HepG2 (cell line): ENCODE data around the gene DAPK3. TPM values are rescaled to one million over a fixed set of nuclear protein-coding genes. Genes with fewer than 3 reads are reported as not detected.

Experiments used
- ATAC-seq: fragments of 200-7000 bp; cut with Tn5 transposase; 3 replicates; pipeline ENCODE4 v1.9.1; 2020; ENCODE audit warnings: mild to moderate bottlenecking, moderate library complexity
- BruUV-seq: library from RNA; stranded (reverse); fragments of 400-500 nt; replicated peaks from 2 replicates; lab custom pipeline; 2021; lab: Mats Ljungman, UMichigan
- CTCF ChIA-PET: fragments of 300-600 bp; formaldehyde crosslinking; extraction: SDS; loops from one replicate; lab custom pipeline; 2021; ENCODE audit warnings: low total read pairs, inconsistent platforms, low intra/inter-chr PET ratio; lab: Yijun Ruan, JAX
- POLR2A ChIA-PET: fragments of 350-600 bp; sonication (Branson Sonifier 250); formaldehyde crosslinking; loops from one replicate; lab custom pipeline; 2020; ENCODE audit warnings: antibody characterized with exemption, inconsistent platforms; lab: Yijun Ruan, JAX
- DNase-seq: peaks from one replicate; pipeline ENCODE4 v3.0.0-alpha.2; 2015; ENCODE audit warnings: low spot score
- FAIRE-seq: peaks from 3 replicates; lab custom pipeline; 2011; peaks lifted over from hg19 to GRCh38; lab: Jason Lieb, UNC
- H2AFZ ChIP-seq: one replicate; pipeline ENCODE4 v1.6.1; 2011; ENCODE audit warnings: low read length, inconsistent platforms
- H3K27ac ChIP-seq: fragments of 300-600 bp; 3 replicates; pipeline ENCODE4 v1.8.0; 2011; ENCODE audit warnings: mixed run types, mild to moderate bottlenecking, mixed read lengths, low read length, inconsistent platforms; ENCODE audit not compliant: insufficient read depth; ENCODE audit errors: extremely low read length
- H3K27me3 ChIP-seq, 2 experiments: fragments of 200-600 bp in 1 of 2; 2 replicates in 1 of 2; 3 replicates in 1 of 2; pipeline versions ENCODE4 v1.6.0 to v1.8.0; 2011; ENCODE audit warnings: low read length in 2 of 2, mild to moderate bottlenecking in 2 of 2, moderate library complexity in 2 of 2, inconsistent platforms in 1 of 2; ENCODE audit not compliant: insufficient read depth in 2 of 2, control insufficient read depth in 1 of 2
- H3K36me3 ChIP-seq, 2 experiments: fragments of 200-600 bp in 1 of 2; replicated peaks in 1 of 2; 2 replicates in 1 of 2; 3 replicates in 1 of 2; pipeline versions ENCODE4 v1.5.1 to v1.8.0; 2011; ENCODE audit warnings: low read length in 2 of 2, inconsistent platforms in 1 of 2; ENCODE audit not compliant: insufficient read depth in 2 of 2, control insufficient read depth in 1 of 2
- H3K4me1 ChIP-seq: 2 replicates; pipeline ENCODE4 v1.5.1; 2012; ENCODE audit warnings: low read length, inconsistent platforms; ENCODE audit not compliant: insufficient read depth
- H3K4me2 ChIP-seq: 2 replicates; pipeline ENCODE4 v1.6.0; 2011; ENCODE audit warnings: low read depth, low read length, inconsistent platforms
- H3K4me3 ChIP-seq, 3 experiments: fragments of 200-600 bp in 1 of 3; sonication (generic), shearing (Covaris generic) in 1 of 3; replicated peaks in 1 of 3; 2 replicates each; pipeline ENCODE4 v1.5.1; 2011 to 2016; ENCODE audit warnings: low read length in 3 of 3, inconsistent platforms in 2 of 3, low read depth in 2 of 3, mild to moderate bottlenecking in 2 of 3, control low read depth in 1 of 3, mixed read lengths in 1 of 3; ENCODE audit not compliant: insufficient read depth in 1 of 3
- H3K79me2 ChIP-seq: one replicate; pipeline ENCODE4 v1.6.1; 2011; ENCODE audit warnings: low read length, inconsistent platforms; ENCODE audit not compliant: insufficient read depth
- H3K9ac ChIP-seq: 2 replicates; pipeline ENCODE4 v1.6.0; 2011; ENCODE audit warnings: mild to moderate bottlenecking, low read depth, low read length, inconsistent platforms; ENCODE audit not compliant: insufficient read depth
- H3K9me3 ChIP-seq: 2 replicates; pipeline ENCODE4 v1.5.1; 2012; ENCODE audit warnings: mild to moderate bottlenecking, low read length
- H4K20me1 ChIP-seq: 2 replicates; pipeline ENCODE4 v1.6.0; 2011; ENCODE audit warnings: inconsistent platforms, mild to moderate bottlenecking, low read length, moderate library complexity; ENCODE audit not compliant: insufficient read depth
- FOSL2 ChIP-seq: sonication (generic); formaldehyde crosslinking; IDR thresholded peaks from 2 replicates; pipeline ENCODE4 v1.4.0; 2020; ENCODE audit warnings: missing genetic modification reagents
- GATA4 ChIP-seq: sonication (generic); IDR thresholded peaks from 2 replicates; pipeline ENCODE4 v1.6.1; 2016; ENCODE audit warnings: antibody characterized with exemption, low read depth, borderline replicate concordance
- ZMYM3 ChIP-seq: sonication (generic); formaldehyde crosslinking; IDR thresholded peaks from 2 replicates; pipeline ENCODE4 v1.5.1; 2020; ENCODE audit warnings: mild to moderate bottlenecking, missing genetic modification reagents
- ZNF282 ChIP-seq: fragments of 450-650 bp; IDR thresholded peaks from 2 replicates; pipeline ENCODE4 v1.6.1; 2018; ENCODE audit not compliant: partially characterized antibody
- ZNF761 ChIP-seq: sonication (generic); formaldehyde crosslinking; conservative IDR thresholded peaks from 2 replicates; pipeline ENCODE4 v1.4.0; 2020; ENCODE audit warnings: mild to moderate bottlenecking, missing genetic modification reagents
- ZNF768 ChIP-seq: sonication (generic); formaldehyde crosslinking; IDR thresholded peaks from 2 replicates; pipeline ENCODE4 v1.4.0; 2020; ENCODE audit warnings: missing genetic modification reagents
- ZZZ3 ChIP-seq: sonication (generic); formaldehyde crosslinking; IDR thresholded peaks from 2 replicates; pipeline ENCODE4 v1.4.0; 2020; ENCODE audit warnings: missing genetic modification reagents, mild to moderate bottlenecking, borderline replicate concordance
- WGBS: methylation state at CpG from one replicate; pipeline ENCODE4 v1.1.6; 2017; ENCODE audit warnings: low lambda C conversion rate; 5-methylcytosine and 5-hydroxymethylcytosine counted together
- in situ Hi-C: cut with HindIII; loops from 2 replicates; pipeline ENCODE4 v1.10.0; 2017; ENCODE audit warnings: low pct_unique_long_range_greater_than_20kb; ENCODE audit not compliant: extremely low pct_ligation_motif_present
- intact Hi-C: fragments of 100-400 bp; cut with micrococcal nuclease; formaldehyde crosslinking; loops from one replicate; pipeline ENCODE4 v1.10.0; 2022; ENCODE audit not compliant: unreplicated experiment
- polyA plus RNA-seq, 8 experiments: library from polyadenylated mRNA; depleted of rRNA in 3 of 8; stranded (reverse) in 7 of 8; unstranded in 1 of 8; fragments of >200 nt; fragmentation: Illumina TruSeq in 4 of 8; extraction: Trizol in 4 of 8; gene quantifications; 2 replicates each; pipeline versions ENCODE4 v1.2.1 to v1.2.3, GENCODE V29; 2011 to 2016; ENCODE audit warnings: low read depth in 4 of 8, missing spikeins in 1 of 8, mixed read lengths in 1 of 8; ENCODE audit not compliant: insufficient read depth in 1 of 8
- total RNA-seq, 5 experiments: library from RNA; depleted of rRNA; stranded (reverse); fragments of >200 nt; fragmentation: Illumina TruSeq; extraction: Trizol; gene quantifications; 2 replicates each; pipeline ENCODE4 v1.2.3, GENCODE V29; 2016; ENCODE audit warnings: low read depth in 1 of 5
- TF ChIP-seq, protein P1 (sequence below): IDR thresholded peaks from 2 replicates; pipeline ENCODE4 v1.6.1; 2016; ENCODE audit warnings: low read depth
- TF ChIP-seq, protein P2 (sequence below), 2 experiments: sonication (generic) in 1 of 2; formaldehyde crosslinking in 1 of 2; IDR thresholded peaks; 2 replicates each; pipeline versions ENCODE4 v1.4.0 to v1.6.1; 2018 to 2020; ENCODE audit warnings: missing genetic modification reagents in 2 of 2, borderline replicate concordance in 1 of 2, low read depth in 1 of 2, mild to moderate bottlenecking in 1 of 2, missing biosample characterization in 1 of 2
- TF ChIP-seq, protein P3 (sequence below): IDR thresholded peaks from 2 replicates; pipeline ENCODE4 v1.4.0; 2020; ENCODE audit warnings: mild to moderate bottlenecking, missing genetic modification reagents

DAPK3 gene
- total and polyA plus RNA-seq, 2 of the 13 experiments (the other 11 are each of a cell fraction or from before 2014, with no cell fraction given) = 30.5 to 37.3 TPM

DNA sequence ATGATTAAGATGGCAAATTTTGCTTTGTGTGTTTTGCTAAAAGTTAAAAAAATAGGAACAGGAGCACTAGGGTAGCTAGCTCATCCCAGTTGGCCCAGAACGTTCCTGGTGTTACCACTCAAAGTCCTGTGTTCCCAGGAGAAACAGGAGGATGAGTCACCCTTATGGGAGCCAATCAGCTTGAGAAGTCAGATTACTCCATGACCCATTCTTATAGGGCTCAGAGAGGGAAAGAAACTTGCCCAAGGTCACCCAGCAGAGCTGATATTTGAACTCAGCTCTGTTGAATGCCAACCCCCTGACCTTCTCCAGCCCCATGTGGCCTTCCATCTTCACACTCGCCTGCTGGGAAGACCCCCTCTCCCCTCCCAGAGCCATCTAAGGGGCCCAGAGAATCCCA is 25.1 kb downstream of the DAPK3 start:
- Histone ChIP-seq H3K4me1 (no peaks in the 10 kb centered on the region), H3K36me3 (no peaks in the 10 kb centered on the region), H3K4me3 (no peak overlapping the region)
- intact Hi-C loops = no loop called here
- FAIRE-seq = no peak
- in situ Hi-C loops = no loop called here
- no peak for ATAC-seq
- peak; percentile 40; the same call in 1 of the 2 replicates for TF ChIP-seq FOSL2 (CRISPR knock-in tag)
- TF ChIP-seq ZNF768 (CRISPR knock-in tag) = peak; percentile 92
- TF ChIP-seq ZMYM3 (CRISPR knock-in tag) = peak; percentile 39; the same call in 1 of the 2 replicates
- no peak for TF ChIP-seq GATA4
- TF ChIP-seq, all 625 proteins: peak for 3
- no peak for DNase-seq
- Histone ChIP-seq H3K9me3 (no peaks in the 10 kb centered on the region), H2AFZ (no peak overlapping the region), H3K79me2 (no peaks in the 10 kb centered on the region), H3K4me2 (no peak overlapping the region), H4K20me1 (no peaks in the 10 kb centered on the region), H3K27me3 (peaks cover 0 to 4% of the 10 kb centered on the region in 2 experiments; a peak in 1 of 5 replicates), H3K27ac (no peak overlapping the region), H3K9ac (no peak overlapping the region)
- no TSS peak for BruUV-seq
- POLR2A ChIA-PET = no interaction called here
- CTCF ChIA-PET = no interaction called here
- WGBS = 0% methylated on average over 2 of the region's 2 CpGs

DNA sequence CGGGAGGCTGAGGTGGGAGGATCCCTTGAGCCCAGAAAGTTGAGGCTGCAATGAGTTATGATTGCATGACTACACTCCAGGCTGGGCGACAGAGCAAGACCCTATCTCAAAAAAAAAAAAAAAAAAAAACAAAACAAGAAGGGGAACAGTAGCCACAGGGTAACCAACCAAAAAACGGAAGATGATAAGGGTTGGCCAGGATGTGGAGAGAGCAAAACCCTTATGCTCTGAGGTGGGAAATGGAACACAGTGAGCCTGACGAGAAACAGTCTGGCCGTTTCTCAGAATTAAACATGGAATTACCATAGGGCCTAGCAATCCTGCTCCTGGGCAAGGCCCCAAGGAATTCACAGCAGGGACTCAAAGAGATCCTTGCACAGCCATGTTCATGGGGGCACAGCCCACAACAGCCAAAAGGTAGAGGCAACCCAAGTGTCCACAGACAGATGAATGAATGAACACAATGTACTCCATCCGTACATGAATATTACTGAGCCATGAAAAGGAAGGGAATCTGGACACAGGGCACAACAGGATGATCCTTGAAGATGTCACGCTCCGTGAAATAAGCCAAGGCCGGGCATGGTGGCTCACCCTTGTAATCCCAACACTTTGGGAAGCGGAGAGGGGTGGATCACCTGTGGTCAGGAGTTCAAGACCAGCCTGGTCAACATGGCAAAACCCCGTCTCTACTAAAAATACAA is 26.7 kb downstream of the DAPK3 start:
- BruUV-seq = no TSS peak
- FAIRE-seq (no peak), ATAC-seq (no peak), DNase-seq (no peak)
- H4K20me1 ChIP-seq = no peaks in the 10 kb centered on the region
- 49% methylated on average over 11 of the region's 11 CpGs for WGBS
- no peaks in the 10 kb centered on the region for H3K9me3 ChIP-seq
- ChIA-PET CTCF (no interaction called here), POLR2A (no interaction called here)
- no peaks in the 10 kb centered on the region for H3K4me1 ChIP-seq
- in situ Hi-C loops (no loop called here), intact Hi-C loops (no loop called here)
- no peak overlapping the region for H3K4me3 ChIP-seq
- H3K79me2 ChIP-seq = no peaks in the 10 kb centered on the region
- H3K27me3 ChIP-seq = 0 out of 5 replicates have a peak, but pooled peaks cover 0 to 4% of the 10 kb centered on the region in 2 experiments
- no peak overlapping the region for H2AFZ ChIP-seq
- no peak overlapping the region for H3K27ac ChIP-seq
- no peak overlapping the region for H3K4me2 ChIP-seq
- H3K36me3 ChIP-seq = no peaks in the 10 kb centered on the region
- H3K9ac ChIP-seq = no peak overlapping the region
- TF ChIP-seq, protein P1, sequence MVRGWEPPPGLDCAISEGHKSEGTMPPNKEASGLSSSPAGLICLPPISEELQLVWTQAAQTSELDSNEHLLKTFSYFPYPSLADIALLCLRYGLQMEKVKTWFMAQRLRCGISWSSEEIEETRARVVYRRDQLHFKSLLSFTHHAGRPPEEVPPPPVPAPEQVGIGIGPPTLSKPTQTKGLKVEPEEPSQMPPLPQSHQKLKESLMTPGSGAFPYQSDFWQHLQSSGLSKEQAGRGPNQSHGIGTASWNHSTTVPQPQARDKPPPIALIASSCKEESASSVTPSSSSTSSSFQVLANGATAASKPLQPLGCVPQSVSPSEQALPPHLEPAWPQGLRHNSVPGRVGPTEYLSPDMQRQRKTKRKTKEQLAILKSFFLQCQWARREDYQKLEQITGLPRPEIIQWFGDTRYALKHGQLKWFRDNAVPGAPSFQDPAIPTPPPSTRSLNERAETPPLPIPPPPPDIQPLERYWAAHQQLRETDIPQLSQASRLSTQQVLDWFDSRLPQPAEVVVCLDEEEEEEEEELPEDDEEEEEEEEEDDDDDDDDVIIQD = no peak
- TF ChIP-seq, protein P2, sequence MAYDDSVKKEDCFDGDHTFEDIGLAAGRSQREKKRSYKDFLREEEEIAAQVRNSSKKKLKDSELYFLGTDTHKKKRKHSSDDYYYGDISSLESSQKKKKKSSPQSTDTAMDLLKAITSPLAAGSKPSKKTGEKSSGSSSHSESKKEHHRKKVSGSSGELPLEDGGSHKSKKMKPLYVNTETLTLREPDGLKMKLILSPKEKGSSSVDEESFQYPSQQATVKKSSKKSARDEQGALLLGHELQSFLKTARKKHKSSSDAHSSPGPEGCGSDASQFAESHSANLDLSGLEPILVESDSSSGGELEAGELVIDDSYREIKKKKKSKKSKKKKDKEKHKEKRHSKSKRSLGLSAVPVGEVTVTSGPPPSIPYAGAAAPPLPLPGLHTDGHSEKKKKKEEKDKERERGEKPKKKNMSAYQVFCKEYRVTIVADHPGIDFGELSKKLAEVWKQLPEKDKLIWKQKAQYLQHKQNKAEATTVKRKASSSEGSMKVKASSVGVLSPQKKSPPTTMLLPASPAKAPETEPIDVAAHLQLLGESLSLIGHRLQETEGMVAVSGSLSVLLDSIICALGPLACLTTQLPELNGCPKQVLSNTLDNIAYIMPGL (CRISPR knock-in tag; IDR thresholded peaks at IDR 0.05; ENCODE audit: borderline replicate concordance in 1 of 2, low read depth in 1 of 2) = no peak
- TF ChIP-seq, protein P3, sequence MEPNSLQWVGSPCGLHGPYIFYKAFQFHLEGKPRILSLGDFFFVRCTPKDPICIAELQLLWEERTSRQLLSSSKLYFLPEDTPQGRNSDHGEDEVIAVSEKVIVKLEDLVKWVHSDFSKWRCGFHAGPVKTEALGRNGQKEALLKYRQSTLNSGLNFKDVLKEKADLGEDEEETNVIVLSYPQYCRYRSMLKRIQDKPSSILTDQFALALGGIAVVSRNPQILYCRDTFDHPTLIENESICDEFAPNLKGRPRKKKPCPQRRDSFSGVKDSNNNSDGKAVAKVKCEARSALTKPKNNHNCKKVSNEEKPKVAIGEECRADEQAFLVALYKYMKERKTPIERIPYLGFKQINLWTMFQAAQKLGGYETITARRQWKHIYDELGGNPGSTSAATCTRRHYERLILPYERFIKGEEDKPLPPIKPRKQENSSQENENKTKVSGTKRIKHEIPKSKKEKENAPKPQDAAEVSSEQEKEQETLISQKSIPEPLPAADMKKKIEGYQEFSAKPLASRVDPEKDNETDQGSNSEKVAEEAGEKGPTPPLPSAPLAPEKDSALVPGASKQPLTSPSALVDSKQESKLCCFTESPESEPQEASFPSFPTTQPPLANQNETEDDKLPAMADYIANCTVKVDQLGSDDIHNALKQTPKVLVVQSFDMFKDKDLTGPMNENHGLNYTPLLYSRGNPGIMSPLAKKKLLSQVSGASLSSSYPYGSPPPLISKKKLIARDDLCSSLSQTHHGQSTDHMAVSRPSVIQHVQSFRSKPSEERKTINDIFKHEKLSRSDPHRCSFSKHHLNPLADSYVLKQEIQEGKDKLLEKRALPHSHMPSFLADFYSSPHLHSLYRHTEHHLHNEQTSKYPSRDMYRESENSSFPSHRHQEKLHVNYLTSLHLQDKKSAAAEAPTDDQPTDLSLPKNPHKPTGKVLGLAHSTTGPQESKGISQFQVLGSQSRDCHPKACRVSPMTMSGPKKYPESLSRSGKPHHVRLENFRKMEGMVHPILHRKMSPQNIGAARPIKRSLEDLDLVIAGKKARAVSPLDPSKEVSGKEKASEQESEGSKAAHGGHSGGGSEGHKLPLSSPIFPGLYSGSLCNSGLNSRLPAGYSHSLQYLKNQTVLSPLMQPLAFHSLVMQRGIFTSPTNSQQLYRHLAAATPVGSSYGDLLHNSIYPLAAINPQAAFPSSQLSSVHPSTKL (CRISPR knock-in tag) = no peak
- TF ChIP-seq ZNF282 (no peak), ZZZ3 (CRISPR knock-in tag) (no peak), ZNF761 (CRISPR knock-in tag) (no peak)
